HepG2 (cell line): ENCODE results near the gene TUBA4B. TPM values are rescaled to one million over a fixed set of nuclear protein-coding genes. Genes with fewer than 3 reads are reported as not detected.

ENCODE experiments used
- CCAR2 ChIP-seq: fragments of 200-400 bp; formaldehyde crosslinking; optimal IDR thresholded peaks from 2 replicates; pipeline ENCODE3; 2018; ENCODE audit warnings: low read depth, mild to moderate bottlenecking, low read length, moderate library complexity
- CENPX ChIP-seq: sonication (generic); formaldehyde crosslinking; IDR thresholded peaks from 2 replicates; pipeline ENCODE4 v1.9.0; 2021; ENCODE audit warnings: mild to moderate bottlenecking, missing genetic modification reagents, moderate library complexity
- GFI1 ChIP-seq: sonication (generic); formaldehyde crosslinking; IDR thresholded peaks from 2 replicates; pipeline ENCODE4 v1.5.0; 2020; ENCODE audit warnings: missing genetic modification reagents, mild to moderate bottlenecking, borderline replicate concordance
- PHF8 ChIP-seq: sonication (generic); formaldehyde crosslinking; IDR thresholded peaks from 2 replicates; pipeline ENCODE4 v1.5.0; 2020; ENCODE audit warnings: missing genetic modification reagents
- ZNF20 ChIP-seq: sonication (generic); formaldehyde crosslinking; IDR thresholded peaks from 2 replicates; pipeline ENCODE4 v1.4.0; 2020; ENCODE audit warnings: mild to moderate bottlenecking, moderate library complexity, missing genetic modification reagents
- ZNF292 ChIP-seq: sonication (generic); formaldehyde crosslinking; IDR thresholded peaks from 2 replicates; pipeline ENCODE4 v1.8.1; 2022; ENCODE audit warnings: mild to moderate bottlenecking, low read depth, missing genetic modification reagents, borderline replicate concordance
- ZNF30 ChIP-seq: sonication (generic); formaldehyde crosslinking; IDR thresholded peaks from 2 replicates; pipeline ENCODE4 v1.5.0; 2020; ENCODE audit warnings: mild to moderate bottlenecking, missing genetic modification reagents
- ZNF432 ChIP-seq: sonication (generic); formaldehyde crosslinking; IDR thresholded peaks from 2 replicates; pipeline ENCODE4 v1.5.0; 2020; ENCODE audit warnings: missing genetic modification reagents, mild to moderate bottlenecking, borderline replicate concordance
- ZNF879 ChIP-seq: sonication (generic); formaldehyde crosslinking; IDR thresholded peaks from 2 replicates; pipeline ENCODE4 v1.8.1; 2023; ENCODE audit warnings: missing genetic modification reagents
- polyA plus RNA-seq, 8 experiments: library from polyadenylated mRNA; depleted of rRNA in 3 of 8; stranded (reverse) in 7 of 8; unstranded in 1 of 8; fragments of >200 nt; fragmentation: Illumina TruSeq in 4 of 8; extraction: Trizol in 4 of 8; gene quantifications; 2 replicates each; pipeline versions ENCODE4 v1.2.1 to v1.2.3, GENCODE V29; 2011 to 2016; ENCODE audit warnings: low read depth in 4 of 8, missing spikeins in 1 of 8, mixed read lengths in 1 of 8; ENCODE audit not compliant: insufficient read depth in 1 of 8
- total RNA-seq, 5 experiments: library from RNA; depleted of rRNA; stranded (reverse); fragments of >200 nt; fragmentation: Illumina TruSeq; extraction: Trizol; gene quantifications; 2 replicates each; pipeline ENCODE4 v1.2.3, GENCODE V29; 2016; ENCODE audit warnings: low read depth in 1 of 5
- TF ChIP-seq, protein P1 (sequence below): sonication (generic); formaldehyde crosslinking; IDR thresholded peaks from 2 replicates; pipeline ENCODE4 v1.5.1; 2020; ENCODE audit warnings: mild to moderate bottlenecking, moderate library complexity, missing genetic modification reagents
- TF ChIP-seq, protein P2 (sequence below): sonication (generic); formaldehyde crosslinking; IDR thresholded peaks from 2 replicates; pipeline ENCODE4 v1.5.1; 2020; ENCODE audit warnings: missing genetic modification reagents, mild to moderate bottlenecking, borderline replicate concordance
- TF ChIP-seq, protein P3 (sequence below): sonication (generic); formaldehyde crosslinking; IDR thresholded peaks from 2 replicates; pipeline ENCODE4 v1.5.1; 2020; ENCODE audit warnings: mild to moderate bottlenecking, missing genetic modification reagents, borderline replicate concordance
- TF ChIP-seq, protein P4 (sequence below): sonication (generic); formaldehyde crosslinking; IDR thresholded peaks from 2 replicates; pipeline ENCODE4 v1.8.0; 2023; ENCODE audit warnings: mild to moderate bottlenecking, missing genetic modification reagents
- TF ChIP-seq, protein P5 (sequence below): sonication (generic); formaldehyde crosslinking; IDR thresholded peaks from 2 replicates; pipeline ENCODE4 v1.5.0; 2020; ENCODE audit warnings: missing genetic modification reagents
- TF ChIP-seq, protein P6 (sequence below): sonication (generic); formaldehyde crosslinking; IDR thresholded peaks from 2 replicates; pipeline ENCODE4 v1.4.0; 2020; ENCODE audit warnings: missing genetic modification reagents, borderline replicate concordance

TUBA4B gene
- total and polyA plus RNA-seq, 2 of the 13 experiments (the other 11 are each of a cell fraction or from before 2014, with no cell fraction given), result 0.18 to 0.22 TPM

DNA sequence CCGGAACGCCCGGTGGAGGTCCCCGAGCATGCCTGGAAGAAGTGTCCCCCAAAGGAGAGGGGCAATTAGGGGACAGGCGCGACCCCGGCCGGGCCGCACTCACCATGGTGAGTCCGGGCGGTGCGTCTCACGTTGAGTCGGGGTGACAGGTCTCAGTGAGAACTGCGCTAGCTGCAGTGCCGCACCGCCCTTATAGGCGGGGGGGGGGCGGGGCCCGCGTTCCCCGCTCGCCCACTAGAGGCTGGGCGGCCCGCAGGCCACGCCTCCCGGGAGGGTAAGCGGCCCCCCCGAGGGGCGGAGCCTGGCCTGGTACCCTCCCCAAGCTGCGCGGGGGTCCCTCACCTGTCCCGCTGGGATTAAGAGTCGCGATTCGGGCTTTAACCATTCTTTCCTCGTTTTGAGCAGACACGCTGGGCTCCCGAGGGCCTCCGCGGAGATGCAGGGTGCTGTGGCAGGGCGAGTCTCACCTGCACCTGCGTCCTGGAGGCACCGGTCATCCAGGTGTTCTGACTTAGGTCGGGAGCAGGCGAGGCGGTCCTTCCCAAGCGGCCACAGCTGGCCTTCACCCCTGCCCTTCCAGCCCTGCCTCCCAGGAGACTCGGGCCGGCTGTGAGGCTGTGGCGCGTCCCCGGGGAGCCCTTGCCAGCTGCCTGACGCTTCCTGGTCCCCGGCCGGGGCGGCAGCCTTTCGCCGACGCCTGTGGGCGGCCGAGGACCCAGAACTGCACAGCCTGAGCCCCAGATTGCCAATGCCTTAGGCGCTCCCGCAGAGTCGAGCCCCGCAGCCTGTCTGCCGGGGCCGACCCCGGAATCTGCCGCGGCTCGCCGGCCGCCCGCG lies 928 bp downstream of the TUBA4B start, which contains the start of gene TUBA4A (continued):
- no peak for TF ChIP-seq ZNF879 (CRISPR knock-in tag)
- TF ChIP-seq PHF8, result no peak; the same call in 1 of the 2 replicates
- no peak for TF ChIP-seq ZNF432 (CRISPR knock-in tag)
- TF ChIP-seq, protein P1, sequence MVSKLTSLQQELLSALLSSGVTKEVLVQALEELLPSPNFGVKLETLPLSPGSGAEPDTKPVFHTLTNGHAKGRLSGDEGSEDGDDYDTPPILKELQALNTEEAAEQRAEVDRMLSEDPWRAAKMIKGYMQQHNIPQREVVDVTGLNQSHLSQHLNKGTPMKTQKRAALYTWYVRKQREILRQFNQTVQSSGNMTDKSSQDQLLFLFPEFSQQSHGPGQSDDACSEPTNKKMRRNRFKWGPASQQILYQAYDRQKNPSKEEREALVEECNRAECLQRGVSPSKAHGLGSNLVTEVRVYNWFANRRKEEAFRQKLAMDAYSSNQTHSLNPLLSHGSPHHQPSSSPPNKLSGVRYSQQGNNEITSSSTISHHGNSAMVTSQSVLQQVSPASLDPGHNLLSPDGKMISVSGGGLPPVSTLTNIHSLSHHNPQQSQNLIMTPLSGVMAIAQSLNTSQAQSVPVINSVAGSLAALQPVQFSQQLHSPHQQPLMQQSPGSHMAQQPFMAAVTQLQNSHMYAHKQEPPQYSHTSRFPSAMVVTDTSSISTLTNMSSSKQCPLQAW (CRISPR knock-in tag), result peak; percentile 86
- 0 out of 2 replicates have a peak, but pooled peaks have one; percentile 37 for TF ChIP-seq GFI1
- TF ChIP-seq, protein P2, sequence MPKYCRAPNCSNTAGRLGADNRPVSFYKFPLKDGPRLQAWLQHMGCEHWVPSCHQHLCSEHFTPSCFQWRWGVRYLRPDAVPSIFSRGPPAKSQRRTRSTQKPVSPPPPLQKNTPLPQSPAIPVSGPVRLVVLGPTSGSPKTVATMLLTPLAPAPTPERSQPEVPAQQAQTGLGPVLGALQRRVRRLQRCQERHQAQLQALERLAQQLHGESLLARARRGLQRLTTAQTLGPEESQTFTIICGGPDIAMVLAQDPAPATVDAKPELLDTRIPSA (CRISPR knock-in tag), result no peak
- TF ChIP-seq, protein P3, sequence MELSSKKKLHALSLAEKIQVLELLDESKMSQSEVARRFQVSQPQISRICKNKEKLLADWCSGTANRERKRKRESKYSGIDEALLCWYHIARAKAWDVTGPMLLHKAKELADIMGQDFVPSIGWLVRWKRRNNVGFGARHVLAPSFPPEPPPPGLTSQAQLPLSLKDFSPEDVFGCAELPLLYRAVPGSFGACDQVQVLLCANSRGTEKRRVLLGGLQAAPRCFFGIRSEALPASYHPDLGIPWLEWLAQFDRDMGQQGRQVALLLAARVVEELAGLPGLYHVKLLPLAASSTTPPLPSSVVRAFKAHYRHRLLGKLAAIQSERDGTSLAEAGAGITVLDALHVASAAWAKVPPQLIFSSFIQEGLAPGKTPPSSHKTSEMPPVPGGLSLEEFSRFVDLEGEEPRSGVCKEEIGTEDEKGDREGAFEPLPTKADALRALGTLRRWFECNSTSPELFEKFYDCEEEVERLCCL (CRISPR knock-in tag), result no peak
- TF ChIP-seq ZNF30 (CRISPR knock-in tag), result 0 out of 2 replicates have a peak, but pooled peaks have one; percentile 55
- no peak for TF ChIP-seq ZNF292
- TF ChIP-seq, protein P4, sequence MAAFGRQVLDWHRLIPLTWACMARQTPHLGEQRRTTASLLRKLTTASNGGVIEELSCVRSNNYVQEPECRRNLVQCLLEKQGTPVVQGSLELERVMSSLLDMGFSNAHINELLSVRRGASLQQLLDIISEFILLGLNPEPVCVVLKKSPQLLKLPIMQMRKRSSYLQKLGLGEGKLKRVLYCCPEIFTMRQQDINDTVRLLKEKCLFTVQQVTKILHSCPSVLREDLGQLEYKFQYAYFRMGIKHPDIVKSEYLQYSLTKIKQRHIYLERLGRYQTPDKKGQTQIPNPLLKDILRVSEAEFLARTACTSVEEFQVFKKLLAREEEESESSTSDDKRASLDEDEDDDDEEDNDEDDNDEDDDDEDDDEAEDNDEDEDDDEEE (CRISPR knock-in tag), result no peak
- TF ChIP-seq, protein P5, sequence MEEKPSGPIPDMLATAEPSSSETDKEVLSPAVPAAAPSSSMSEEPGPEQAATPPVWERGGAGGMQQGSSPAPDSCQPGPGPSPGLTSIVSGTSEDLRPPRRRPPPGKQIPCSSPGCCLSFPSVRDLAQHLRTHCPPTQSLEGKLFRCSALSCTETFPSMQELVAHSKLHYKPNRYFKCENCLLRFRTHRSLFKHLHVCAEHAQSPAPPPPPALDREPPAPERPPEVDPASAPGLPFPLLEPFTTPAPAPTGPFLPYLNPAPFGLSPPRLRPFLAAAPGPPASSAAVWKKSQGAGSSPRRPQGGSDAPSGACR (CRISPR knock-in tag), result peak; percentile 53; the same call in 1 of the 2 replicates
- TF ChIP-seq CENPX (CRISPR knock-in tag), result no peak
- no peak for TF ChIP-seq CCAR2
- TF ChIP-seq, protein P6, sequence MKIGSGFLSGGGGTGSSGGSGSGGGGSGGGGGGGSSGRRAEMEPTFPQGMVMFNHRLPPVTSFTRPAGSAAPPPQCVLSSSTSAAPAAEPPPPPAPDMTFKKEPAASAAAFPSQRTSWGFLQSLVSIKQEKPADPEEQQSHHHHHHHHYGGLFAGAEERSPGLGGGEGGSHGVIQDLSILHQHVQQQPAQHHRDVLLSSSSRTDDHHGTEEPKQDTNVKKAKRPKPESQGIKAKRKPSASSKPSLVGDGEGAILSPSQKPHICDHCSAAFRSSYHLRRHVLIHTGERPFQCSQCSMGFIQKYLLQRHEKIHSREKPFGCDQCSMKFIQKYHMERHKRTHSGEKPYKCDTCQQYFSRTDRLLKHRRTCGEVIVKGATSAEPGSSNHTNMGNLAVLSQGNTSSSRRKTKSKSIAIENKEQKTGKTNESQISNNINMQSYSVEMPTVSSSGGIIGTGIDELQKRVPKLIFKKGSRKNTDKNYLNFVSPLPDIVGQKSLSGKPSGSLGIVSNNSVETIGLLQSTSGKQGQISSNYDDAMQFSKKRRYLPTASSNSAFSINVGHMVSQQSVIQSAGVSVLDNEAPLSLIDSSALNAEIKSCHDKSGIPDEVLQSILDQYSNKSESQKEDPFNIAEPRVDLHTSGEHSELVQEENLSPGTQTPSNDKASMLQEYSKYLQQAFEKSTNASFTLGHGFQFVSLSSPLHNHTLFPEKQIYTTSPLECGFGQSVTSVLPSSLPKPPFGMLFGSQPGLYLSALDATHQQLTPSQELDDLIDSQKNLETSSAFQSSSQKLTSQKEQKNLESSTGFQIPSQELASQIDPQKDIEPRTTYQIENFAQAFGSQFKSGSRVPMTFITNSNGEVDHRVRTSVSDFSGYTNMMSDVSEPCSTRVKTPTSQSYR (CRISPR knock-in tag), result no peak
- TF ChIP-seq ZNF20, result no peak
